ENCODE data around the gene LIMA1. TPM values are rescaled to one million over a fixed set of nuclear protein-coding genes. Genes with fewer than 3 reads are reported as not detected.

Gene LIMA1
- total and polyA plus RNA-seq, 9 of the 15 experiments (the other 6 are each of a cell fraction or from before 2014, with no cell fraction given) = 20.2 to 37.8 (median 27.3) TPM

- TF ChIP-seq E4F1 (CRISPR knock-in tag; IDR thresholded peaks at IDR 0.05; ENCODE audit: borderline replicate concordance) (no peak), ETS1 (conservative IDR thresholded peaks at IDR 0.05; ENCODE audit: control insufficient read depth, low read depth, low read length) (no peak), ZNF212 (CRISPR knock-in tag; IDR thresholded peaks at IDR 0.05) (no peak), ZNF408 (CRISPR knock-in tag; IDR thresholded peaks at IDR 0.05; ENCODE audit: low read depth) (no peak), ZNF253 (CRISPR knock-in tag; conservative IDR thresholded peaks at IDR 0.05) (no peak), ZNF695 (CRISPR knock-in tag; IDR thresholded peaks at IDR 0.05) (no peak), RFX1 (IDR thresholded peaks at IDR 0.05) (no peak), KAT7 (CRISPR knock-in tag; IDR thresholded peaks at IDR 0.05; ENCODE audit: borderline replicate concordance) (peak; percentile 80; the same call in 1 of the 2 replicates)
- TF ChIP-seq, protein P1, sequence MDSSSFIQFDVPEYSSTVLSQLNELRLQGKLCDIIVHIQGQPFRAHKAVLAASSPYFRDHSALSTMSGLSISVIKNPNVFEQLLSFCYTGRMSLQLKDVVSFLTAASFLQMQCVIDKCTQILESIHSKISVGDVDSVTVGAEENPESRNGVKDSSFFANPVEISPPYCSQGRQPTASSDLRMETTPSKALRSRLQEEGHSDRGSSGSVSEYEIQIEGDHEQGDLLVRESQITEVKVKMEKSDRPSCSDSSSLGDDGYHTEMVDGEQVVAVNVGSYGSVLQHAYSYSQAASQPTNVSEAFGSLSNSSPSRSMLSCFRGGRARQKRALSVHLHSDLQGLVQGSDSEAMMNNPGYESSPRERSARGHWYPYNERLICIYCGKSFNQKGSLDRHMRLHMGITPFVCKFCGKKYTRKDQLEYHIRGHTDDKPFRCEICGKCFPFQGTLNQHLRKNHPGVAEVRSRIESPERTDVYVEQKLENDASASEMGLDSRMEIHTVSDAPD (CRISPR knock-in tag; IDR thresholded peaks at IDR 0.05) = no peak
- TF ChIP-seq, protein P2, sequence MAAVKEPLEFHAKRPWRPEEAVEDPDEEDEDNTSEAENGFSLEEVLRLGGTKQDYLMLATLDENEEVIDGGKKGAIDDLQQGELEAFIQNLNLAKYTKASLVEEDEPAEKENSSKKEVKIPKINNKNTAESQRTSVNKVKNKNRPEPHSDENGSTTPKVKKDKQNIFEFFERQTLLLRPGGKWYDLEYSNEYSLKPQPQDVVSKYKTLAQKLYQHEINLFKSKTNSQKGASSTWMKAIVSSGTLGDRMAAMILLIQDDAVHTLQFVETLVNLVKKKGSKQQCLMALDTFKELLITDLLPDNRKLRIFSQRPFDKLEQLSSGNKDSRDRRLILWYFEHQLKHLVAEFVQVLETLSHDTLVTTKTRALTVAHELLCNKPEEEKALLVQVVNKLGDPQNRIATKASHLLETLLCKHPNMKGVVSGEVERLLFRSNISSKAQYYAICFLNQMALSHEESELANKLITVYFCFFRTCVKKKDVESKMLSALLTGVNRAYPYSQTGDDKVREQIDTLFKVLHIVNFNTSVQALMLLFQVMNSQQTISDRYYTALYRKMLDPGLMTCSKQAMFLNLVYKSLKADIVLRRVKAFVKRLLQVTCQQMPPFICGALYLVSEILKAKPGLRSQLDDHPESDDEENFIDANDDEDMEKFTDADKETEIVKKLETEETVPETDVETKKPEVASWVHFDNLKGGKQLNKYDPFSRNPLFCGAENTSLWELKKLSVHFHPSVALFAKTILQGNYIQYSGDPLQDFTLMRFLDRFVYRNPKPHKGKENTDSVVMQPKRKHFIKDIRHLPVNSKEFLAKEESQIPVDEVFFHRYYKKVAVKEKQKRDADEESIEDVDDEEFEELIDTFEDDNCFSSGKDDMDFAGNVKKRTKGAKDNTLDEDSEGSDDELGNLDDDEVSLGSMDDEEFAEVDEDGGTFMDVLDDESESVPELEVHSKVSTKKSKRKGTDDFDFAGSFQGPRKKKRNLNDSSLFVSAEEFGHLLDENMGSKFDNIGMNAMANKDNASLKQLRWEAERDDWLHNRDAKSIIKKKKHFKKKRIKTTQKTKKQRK (IDR thresholded peaks at IDR 0.05; ENCODE audit: borderline replicate concordance, low read depth, low read length) = no peak
These were observed at the start of gene LIMA1 (continued) for GRCh38 chr12:50283229-50283923.
